SH-SY5Y (cell line): ENCODE measurements around the gene RNU6-9.

ENCODE experiments used
- GATA2 ChIP-seq: IDR thresholded peaks from 2 replicates; pipeline ENCODE4 v1.6.1; 2011; ENCODE audit warnings: mild to moderate bottlenecking, low read depth, low read length
- GATA3 ChIP-seq: IDR thresholded peaks from 2 replicates; pipeline ENCODE4 v1.6.1; 2011; ENCODE audit warnings: low read depth, mild to moderate bottlenecking, low read length, moderate library complexity

- TF ChIP-seq GATA3 (no peak), GATA2 (no peak)
Measured at GRCh38 chr19:892894-893689, at the start of gene RNU6-9, which contains the start of gene MED16.
